ENCODE results near the gene SUN5. TPM values are rescaled to one million over a fixed set of nuclear protein-coding genes. Genes with fewer than 3 reads are reported as not detected.

SUN5 gene
- total RNA-seq, 2 experiments from 2014 or later: not detected

DNA sequence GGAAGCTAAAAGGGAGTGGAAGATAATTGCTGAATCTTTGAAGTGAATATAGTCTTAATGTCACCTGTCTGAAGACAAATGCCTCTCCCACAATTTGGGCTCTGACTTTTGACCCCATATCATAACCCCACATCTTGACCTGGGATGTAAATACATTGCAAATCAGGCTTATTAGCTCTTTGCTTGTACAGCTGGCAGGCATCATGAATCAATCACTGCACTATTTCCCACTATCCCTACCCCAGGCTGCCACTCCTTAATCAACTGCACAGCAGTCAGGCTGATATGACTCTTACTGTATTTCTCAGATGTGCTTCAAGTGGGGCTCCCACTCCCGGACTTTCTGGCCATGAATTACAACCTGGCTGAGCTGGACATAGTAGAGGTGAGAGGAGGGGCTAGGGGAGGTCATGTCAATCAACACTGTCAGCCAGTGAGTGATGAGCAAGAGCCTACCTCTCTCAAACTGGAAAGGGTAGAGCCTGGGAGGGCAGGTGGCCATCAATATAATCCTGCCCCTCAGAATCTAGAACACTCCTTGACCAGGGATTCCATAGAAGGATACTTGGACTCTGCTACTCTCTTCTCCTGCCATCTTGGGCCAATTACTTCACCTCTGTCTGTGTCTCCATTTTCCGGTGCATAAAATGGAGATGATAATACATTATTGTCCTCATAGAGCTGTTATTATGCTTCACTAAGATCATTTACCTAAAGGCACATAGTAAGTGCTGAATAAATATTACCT, 38.9 kb upstream of the SUN5 start:
- no peaks in the 10 kb centered on the region for H3K4me1 ChIP-seq (ENCODE audit: insufficient read depth, low read length)
- no peak for ATAC-seq (ENCODE audit: poor library complexity)

GRCh38 chr20:33042430-33042829, 38.2 kb upstream of the SUN5 start:
- H3K4me1 Mint-ChIP-seq (ENCODE audit: low read depth): no peaks in the 10 kb centered on the region
- H3K36me3 ChIP-seq (ENCODE audit: insufficient read depth, low read length): no peaks in the 10 kb centered on the region
- H3K27ac ChIP-seq (ENCODE audit: low read depth in 1 of 2, low read length in 2 of 2): no peak overlapping the region
- ATAC-seq (ENCODE audit: poor library complexity) (no peak), DNase-seq (no peak)
- H3K27me3 ChIP-seq (ENCODE audit: control insufficient read depth in 1 of 2, insufficient read depth in 2 of 2, low read length in 2 of 2): no peaks in the 10 kb centered on the region
- no peak overlapping the region for H3K4me3 ChIP-seq (ENCODE audit: low read length)
- peaks cover 10 to 16% of the 10 kb centered on the region in 2 experiments for H3K9me3 ChIP-seq (ENCODE audit: control insufficient read depth in 1 of 2, insufficient read depth in 1 of 2, low read length in 2 of 2)
- no peaks in the 10 kb centered on the region for H3K27me3 Mint-ChIP-seq
- H3K27ac Mint-ChIP-seq: no peak overlapping the region
- intact Hi-C loops (cut with DNase I, micrococcal nuclease): no loop called here
- peaks cover 9% of the 10 kb centered on the region for H3K9me3 Mint-ChIP-seq
- ChIA-PET CTCF (interaction anchor here (1.0 kb wide), 1 partner anchor 8 kb away, joined by 3 read pairs; no protein-coding TSS in a partner anchor), POLR2A (no interaction called here)
- H3K36me3 Mint-ChIP-seq (ENCODE audit: low read depth): no peaks in the 10 kb centered on the region
- no peak for TF ChIP-seq CTCF (IDR thresholded peaks at IDR 0.05)
- H3K4me3 Mint-ChIP-seq: no peak overlapping the region
- no peaks in the 10 kb centered on the region for H3K4me1 ChIP-seq (ENCODE audit: insufficient read depth, low read length)

More for the DNA sequence above, 38.9 kb upstream of the SUN5 start:
- Histone ChIP-seq H3K9me3 (ENCODE audit: control insufficient read depth in 1 of 2, insufficient read depth in 1 of 2, low read length in 2 of 2) (peaks cover 10 to 23% of the 10 kb centered on the region in 2 experiments), H3K27me3 (ENCODE audit: control insufficient read depth in 1 of 2, insufficient read depth in 2 of 2, low read length in 2 of 2) (no peaks in the 10 kb centered on the region), H3K36me3 (ENCODE audit: insufficient read depth, low read length) (no peaks in the 10 kb centered on the region), H3K4me3 (ENCODE audit: low read length) (no peak overlapping the region), H3K27ac (ENCODE audit: low read depth in 1 of 2, low read length in 2 of 2) (no peak overlapping the region)
- intact Hi-C loops (cut with DNase I, micrococcal nuclease): no loop called here
- ChIA-PET POLR2A (no interaction called here), CTCF (interaction anchor here (1.0 kb wide), 1 partner anchor 8 kb away, joined by 3 read pairs; no protein-coding TSS in a partner anchor)
- Mint-ChIP-seq H3K27ac (no peak overlapping the region), H3K36me3 (ENCODE audit: low read depth) (no peaks in the 10 kb centered on the region), H3K27me3 (no peaks in the 10 kb centered on the region), H3K4me3 (no peak overlapping the region), H3K9me3 (peaks cover 7% of the 10 kb centered on the region), H3K4me1 (ENCODE audit: low read depth) (no peaks in the 10 kb centered on the region)
- no peak for TF ChIP-seq CTCF (IDR thresholded peaks at IDR 0.05)
- DNase-seq: no peak

DNA sequence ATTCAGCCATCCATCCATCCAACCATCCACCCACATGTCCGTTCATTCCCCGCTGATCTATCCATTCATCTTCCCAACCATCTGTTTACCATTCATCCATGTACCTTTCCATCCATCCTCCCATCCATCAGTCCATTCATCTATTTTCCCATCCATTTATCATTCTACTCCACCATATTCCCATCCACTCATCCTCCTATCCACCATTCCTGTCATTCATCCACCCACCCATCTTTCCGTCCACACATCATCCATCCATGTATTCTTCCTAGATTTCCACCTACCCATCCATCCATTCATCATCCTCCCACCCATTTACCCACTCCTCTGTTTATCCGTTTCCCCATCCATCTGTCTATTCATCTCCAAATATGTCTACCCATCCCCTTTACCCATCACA, 34.0 kb upstream of the SUN5 start:
- Mint-ChIP-seq H3K9me3 (peaks cover 3% of the 10 kb centered on the region), H3K36me3 (ENCODE audit: low read depth) (no peaks in the 10 kb centered on the region), H3K27ac (no peak overlapping the region), H3K4me3 (no peak overlapping the region), H3K27me3 (no peaks in the 10 kb centered on the region), H3K4me1 (ENCODE audit: low read depth) (no peaks in the 10 kb centered on the region)
- Histone ChIP-seq H3K36me3 (ENCODE audit: insufficient read depth, low read length) (no peaks in the 10 kb centered on the region), H3K4me3 (ENCODE audit: low read length) (no peak overlapping the region), H3K9me3 (ENCODE audit: control insufficient read depth in 1 of 2, insufficient read depth in 1 of 2, low read length in 2 of 2) (peaks cover 3 to 5% of the 10 kb centered on the region in 2 experiments), H3K27ac (ENCODE audit: low read depth in 1 of 2, low read length in 2 of 2) (no peak overlapping the region), H3K4me1 (ENCODE audit: insufficient read depth, low read length) (no peaks in the 10 kb centered on the region), H3K27me3 (ENCODE audit: control insufficient read depth in 1 of 2, insufficient read depth in 2 of 2, low read length in 2 of 2) (no peaks in the 10 kb centered on the region)
- TF ChIP-seq CTCF (IDR thresholded peaks at IDR 0.05): no peak
- intact Hi-C loops (cut with DNase I, micrococcal nuclease): no loop called here
- ATAC-seq (ENCODE audit: poor library complexity): no peak
- DNase-seq: no peak
- CTCF ChIA-PET: no interaction called here
- POLR2A ChIA-PET: no interaction called here

All from CD4-positive, alpha-beta T cell (primary cell).